ENCODE data around the gene FAT2.
"Not testable (repeated sequence)": the region's sequence is repeated elsewhere in the genome, so short reads cannot be mapped to it uniquely, and the experiment has no call there.

GRCh38 chr5:151585344-151585743 lies 5.8 kb downstream of the FAT2 start:
- TF ChIP-seq CTCF (conservative IDR thresholded peaks at IDR 0.05; ENCODE audit: low read depth in 2 of 2); ETS1 (IDR thresholded peaks at IDR 0.05); EZH2 (IDR thresholded peaks at IDR 0.05; ENCODE audit: low read depth, unreplicated experiment); JUNB (IDR thresholded peaks at IDR 0.05; ENCODE audit: unreplicated experiment); NANOG (IDR thresholded peaks at IDR 0.05; ENCODE audit: borderline replicate concordance); EZH2phosphoT487 (IDR thresholded peaks at IDR 0.05; ENCODE audit: unreplicated experiment): not testable (repeated sequence)
